Esophagus muscularis mucosa (tissue), 3 donors: ENCODE data around the gene RNF130.

ENCODE experiments used
- CTCF ChIP-seq, 3 experiments: fragments of 200-600 bp in 2 of 3; fragments of 450-650 bp in 1 of 3; sonication (generic) in 2 of 3; IDR thresholded peaks; one replicate each; pipeline ENCODE4 v1.5.1; 2017 to 2019; ENCODE audit warnings: antibody characterized with exemption in 3 of 3, mild to moderate bottlenecking in 2 of 3, moderate library complexity in 1 of 3
- POLR2AphosphoS5 ChIP-seq, 2 donors: sonication (generic); formaldehyde crosslinking; IDR thresholded peaks; one replicate each; pipeline ENCODE4 v1.6.1; 2017; ENCODE audit warnings: antibody characterized with exemption in 2 of 2

GRCh38 chr5:180117000-180117725 is 45.6 kb upstream of the RNF130 start:
- no peak for TF ChIP-seq CTCF (IDR thresholded peaks at IDR 0.05)
- no peak for TF ChIP-seq POLR2AphosphoS5 (IDR thresholded peaks at IDR 0.05)
